ENCODE data around the gene ANKS6.

The ANKS6 gene

DNA sequence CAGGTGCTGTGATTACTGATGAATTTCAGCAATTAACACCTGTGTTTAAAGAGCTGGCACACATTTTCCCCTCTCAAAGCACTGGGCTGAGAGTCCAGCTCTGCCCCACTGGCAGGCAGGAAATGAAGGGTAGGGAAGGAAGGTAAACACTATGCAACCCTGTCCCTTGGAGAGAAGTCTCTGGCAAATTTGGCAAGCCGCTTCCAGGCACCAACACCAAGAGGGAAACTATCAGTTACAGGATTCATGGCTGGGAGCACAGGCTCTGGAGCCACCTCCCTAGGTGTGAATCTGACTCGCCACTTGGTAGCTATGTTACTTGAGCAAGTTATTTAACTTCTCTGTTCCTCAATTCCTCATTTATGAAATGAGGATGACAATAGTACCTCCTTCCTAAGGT is 3.3 kb downstream of the ANKS6 start:
- no peak for DNase-seq (ENCODE audit: low read depth)
- no peak overlapping the region for H3K4me3 ChIP-seq (replicated peaks; ENCODE audit: low read depth, low read length)
- TF ChIP-seq, protein P1, sequence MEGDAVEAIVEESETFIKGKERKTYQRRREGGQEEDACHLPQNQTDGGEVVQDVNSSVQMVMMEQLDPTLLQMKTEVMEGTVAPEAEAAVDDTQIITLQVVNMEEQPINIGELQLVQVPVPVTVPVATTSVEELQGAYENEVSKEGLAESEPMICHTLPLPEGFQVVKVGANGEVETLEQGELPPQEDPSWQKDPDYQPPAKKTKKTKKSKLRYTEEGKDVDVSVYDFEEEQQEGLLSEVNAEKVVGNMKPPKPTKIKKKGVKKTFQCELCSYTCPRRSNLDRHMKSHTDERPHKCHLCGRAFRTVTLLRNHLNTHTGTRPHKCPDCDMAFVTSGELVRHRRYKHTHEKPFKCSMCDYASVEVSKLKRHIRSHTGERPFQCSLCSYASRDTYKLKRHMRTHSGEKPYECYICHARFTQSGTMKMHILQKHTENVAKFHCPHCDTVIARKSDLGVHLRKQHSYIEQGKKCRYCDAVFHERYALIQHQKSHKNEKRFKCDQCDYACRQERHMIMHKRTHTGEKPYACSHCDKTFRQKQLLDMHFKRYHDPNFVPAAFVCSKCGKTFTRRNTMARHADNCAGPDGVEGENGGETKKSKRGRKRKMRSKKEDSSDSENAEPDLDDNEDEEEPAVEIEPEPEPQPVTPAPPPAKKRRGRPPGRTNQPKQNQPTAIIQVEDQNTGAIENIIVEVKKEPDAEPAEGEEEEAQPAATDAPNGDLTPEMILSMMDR (IDR thresholded peaks at IDR 0.05; ENCODE audit: low read length, missing control alignments), result no peak

DNA sequence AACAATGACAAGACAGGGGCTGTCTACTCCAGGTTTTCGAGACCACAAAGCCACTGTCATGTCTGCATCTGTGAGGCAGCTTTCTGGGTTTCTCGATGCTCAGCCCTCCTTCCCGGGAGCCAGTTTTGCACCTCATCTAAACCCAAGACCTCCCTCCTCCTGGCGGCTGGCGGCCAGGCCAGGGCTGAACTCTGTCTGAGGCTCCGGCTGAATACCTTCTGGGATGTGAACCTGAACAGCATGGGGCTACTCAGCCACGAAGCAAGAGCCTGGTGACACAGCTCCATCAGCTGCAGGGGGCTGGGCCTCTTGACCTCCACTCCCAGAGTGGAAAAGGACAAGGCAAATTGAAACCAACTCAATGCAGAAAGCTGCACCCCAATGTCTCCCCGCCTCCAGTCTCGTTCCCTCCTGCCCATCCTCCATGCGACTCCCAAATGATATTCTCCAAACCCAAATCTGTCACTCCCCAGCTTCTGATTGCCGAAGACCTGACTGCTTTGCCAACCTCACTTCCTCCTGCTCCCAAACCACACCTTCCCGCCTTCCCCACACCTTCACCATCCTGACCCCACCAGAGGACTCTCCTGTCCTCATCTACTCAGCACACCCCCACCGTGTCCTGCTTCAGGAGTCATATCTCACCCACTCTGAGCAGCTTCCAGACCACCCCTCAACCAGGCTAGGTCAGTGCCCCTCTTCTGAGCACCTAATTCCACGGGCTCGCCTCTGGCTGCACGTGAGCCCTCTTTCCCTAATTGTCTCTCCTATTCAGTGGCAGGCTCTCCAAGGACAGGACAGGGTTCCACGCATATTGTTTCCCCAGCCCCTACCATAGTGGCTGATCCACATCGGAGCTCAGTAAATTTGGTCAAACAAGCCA is 4.5 kb downstream of the ANKS6 start:
- DNase-seq (ENCODE audit: low read depth), result no peak
- no peak overlapping the region for H3K4me3 ChIP-seq (replicated peaks; ENCODE audit: low read depth, low read length)
- TF ChIP-seq, protein P1 (IDR thresholded peaks at IDR 0.05; ENCODE audit: low read length, missing control alignments), result no peak

DNA sequence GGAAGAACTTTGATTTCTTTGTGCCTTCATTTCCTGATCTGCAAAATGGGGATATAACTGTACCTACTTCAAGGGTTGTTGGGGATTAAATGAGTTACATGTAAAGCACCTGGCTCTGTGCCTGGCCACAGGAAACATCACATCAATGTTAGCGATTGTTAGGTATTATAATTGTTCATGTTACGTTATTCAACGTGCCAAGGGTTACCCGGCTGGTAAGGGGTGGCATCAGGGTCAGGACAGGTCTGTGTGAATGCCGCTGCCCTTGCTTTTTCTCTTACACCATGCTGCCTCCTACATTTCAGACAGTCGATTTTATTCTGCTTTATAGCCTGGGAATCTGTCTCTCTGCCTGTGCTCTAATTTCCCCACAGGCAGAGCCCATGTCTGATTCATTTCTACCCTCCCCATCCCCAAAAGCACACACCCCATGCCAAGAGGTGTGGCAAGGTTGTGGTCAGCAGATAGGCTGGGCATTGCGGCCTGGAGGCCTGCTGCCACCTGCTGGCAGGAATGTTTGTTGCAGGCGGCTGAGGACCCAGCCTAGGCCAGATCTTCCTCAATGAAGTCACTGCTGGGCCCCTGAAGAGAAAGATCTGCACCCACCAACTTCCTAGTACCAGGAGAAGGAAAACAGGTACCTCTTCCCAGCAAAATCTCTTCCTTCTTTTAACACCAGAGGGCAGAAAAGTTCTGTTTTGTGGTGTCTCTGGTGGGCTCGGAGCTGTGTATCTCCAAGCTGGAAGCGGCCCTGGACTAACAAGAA is 5.3 kb downstream of the ANKS6 start:
- TF ChIP-seq, protein P1 (IDR thresholded peaks at IDR 0.05; ENCODE audit: low read length, missing control alignments), result peak; percentile 97

DNA sequence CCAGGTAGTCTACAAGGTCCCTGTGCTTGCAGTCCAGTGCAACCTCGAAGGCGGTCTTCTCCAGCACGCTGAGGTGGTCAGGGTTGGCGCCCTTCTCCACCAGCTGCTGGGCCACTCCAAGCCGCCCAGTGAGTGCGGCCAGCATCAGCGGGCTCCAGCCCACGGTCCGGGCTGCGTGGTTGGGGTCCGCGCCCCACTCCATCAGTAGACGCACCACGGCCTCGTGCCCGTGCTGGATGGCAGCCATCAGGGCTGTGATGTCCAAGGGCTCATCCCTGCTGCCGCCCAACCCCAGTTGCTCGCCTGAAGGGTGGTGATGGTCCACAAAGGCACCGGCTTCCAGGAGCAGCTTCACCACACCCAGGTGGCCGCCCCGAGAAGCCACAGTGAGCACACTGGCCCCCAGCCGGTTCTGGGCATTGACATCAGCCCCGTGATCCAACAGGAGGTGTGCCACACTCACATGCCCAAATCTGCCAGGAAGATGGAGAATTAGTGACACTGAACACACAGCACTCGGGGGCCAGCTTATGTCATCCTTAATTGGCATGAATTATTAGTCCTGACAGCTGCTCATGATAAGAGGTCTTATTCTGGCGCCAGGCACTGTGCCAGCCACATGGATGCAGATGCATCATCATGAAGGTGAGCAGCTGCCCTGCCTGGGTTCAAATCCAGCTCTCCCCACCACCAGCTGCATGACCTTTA is 6.1 kb downstream of the ANKS6 start:
- no peak for DNase-seq (ENCODE audit: low read depth)
- TF ChIP-seq, protein P1 (IDR thresholded peaks at IDR 0.05; ENCODE audit: low read length, missing control alignments), result no peak
- H3K4me3 ChIP-seq (replicated peaks; ENCODE audit: low read depth, low read length), result no peak overlapping the region

More for the DNA sequence above, 5.3 kb downstream of the ANKS6 start:
- DNase-seq (ENCODE audit: low read depth), result peak; percentile 96
- no peak overlapping the region for H3K4me3 ChIP-seq (replicated peaks; ENCODE audit: low read depth, low read length)

DNA sequence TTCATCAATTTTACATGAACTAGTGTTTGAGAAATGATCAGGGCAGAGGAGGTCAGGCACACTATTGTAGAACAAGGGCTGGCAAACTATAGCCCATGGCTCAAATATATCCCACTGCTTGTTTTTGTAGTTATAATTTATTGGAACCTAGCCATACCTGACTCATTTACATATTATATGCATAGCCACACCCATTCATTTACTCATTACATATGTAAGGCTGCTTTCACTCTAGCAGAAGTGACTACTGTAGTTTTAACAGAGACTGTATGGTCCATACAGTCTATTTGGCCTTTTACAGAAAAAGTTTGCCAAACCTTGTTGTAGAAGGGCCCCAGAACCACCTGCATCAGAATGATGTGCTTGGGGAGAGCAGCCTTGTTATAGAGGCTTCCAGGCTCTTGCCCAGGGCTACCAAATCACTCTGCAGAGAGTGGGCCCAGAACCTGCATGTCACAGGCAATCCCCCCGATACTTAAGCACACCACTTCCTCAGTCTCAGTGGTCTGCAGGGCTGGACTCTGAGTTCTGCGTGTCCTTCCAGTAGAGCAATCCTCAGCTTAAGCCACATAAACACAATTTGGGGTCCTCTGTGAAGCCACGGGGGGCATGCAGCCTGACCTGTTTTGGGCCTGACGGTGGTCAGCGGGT is 6.7 kb downstream of the ANKS6 start:
- TF ChIP-seq, protein P1 (IDR thresholded peaks at IDR 0.05; ENCODE audit: low read length, missing control alignments), result no peak
- no peak for DNase-seq (ENCODE audit: low read depth)

DNA sequence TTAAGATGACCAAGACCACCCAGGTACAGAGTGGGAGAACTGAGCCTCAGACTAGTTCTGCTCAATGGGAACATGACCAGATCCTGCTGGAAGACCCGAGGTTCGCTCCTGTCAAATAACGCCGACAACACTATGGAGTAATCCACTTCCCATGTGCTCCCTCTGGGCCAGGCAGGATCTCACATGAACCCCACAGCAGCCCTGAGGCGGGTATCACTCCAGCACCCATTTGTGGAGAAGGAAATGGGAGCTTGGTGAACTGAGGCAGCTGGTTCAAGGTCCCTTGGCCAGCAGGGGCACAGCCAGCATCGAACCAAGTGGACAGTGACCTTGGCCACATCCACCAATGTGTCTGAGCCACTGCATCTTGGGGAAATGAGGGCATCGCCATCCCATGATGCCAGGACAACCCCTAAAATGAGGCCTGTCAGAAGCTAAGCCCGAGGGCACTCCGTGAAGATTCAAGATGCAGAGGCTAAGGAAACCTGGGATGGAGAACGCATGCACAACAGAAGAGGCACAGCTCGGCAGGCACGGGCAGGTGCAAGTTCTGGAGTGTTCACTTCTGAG is 8.5 kb downstream of the ANKS6 start:
- TF ChIP-seq, protein P1 (IDR thresholded peaks at IDR 0.05; ENCODE audit: low read length, missing control alignments), result no peak

More for the DNA sequence above, 6.7 kb downstream of the ANKS6 start:
- H3K4me3 ChIP-seq (replicated peaks; ENCODE audit: low read depth, low read length), result no peak overlapping the region

More for the DNA sequence above, 8.5 kb downstream of the ANKS6 start:
- no peak for DNase-seq (ENCODE audit: low read depth)
- no peak overlapping the region for H3K4me3 ChIP-seq (replicated peaks; ENCODE audit: low read depth, low read length)

All from fibroblast of pulmonary artery (primary cell).